HL-60 (cell line): ENCODE results near the gene MTHFD2.

Source experiments
- DNase-seq, 2 experiments: peaks; one replicate each; pipeline ENCODE4 v3.0.0-alpha.2; 2010 to 2020; ENCODE audit warnings: low read depth in 1 of 2, low spot score in 1 of 2
- H3K27ac ChIP-seq: fragments of 250-450 bp; sonication (Bioruptor Pico); replicated peaks from 2 replicates; pipeline ENCODE4 v1.5.1; 2020; ENCODE audit warnings: mild to moderate bottlenecking, moderate library complexity
- H3K27me3 ChIP-seq: fragments of 250-450 bp; sonication (Bioruptor Pico); 2 replicates; pipeline ENCODE4 v1.5.1; 2021; ENCODE audit warnings: mild to moderate bottlenecking, moderate library complexity; ENCODE audit not compliant: insufficient read depth, poor library complexity, severe bottlenecking
- H3K4me3 ChIP-seq: replicated peaks from 2 replicates; pipeline ENCODE4 v1.5.1; 2011; ENCODE audit warnings: mild to moderate bottlenecking, control low read depth, low read length; ENCODE audit not compliant: insufficient read depth
- GABPA ChIP-seq: IDR thresholded peaks from 2 replicates; pipeline ENCODE4 v1.6.1; 2012; ENCODE audit warnings: low read depth
- POLR2AphosphoS5 ChIP-seq: IDR thresholded peaks from 2 replicates; pipeline ENCODE4 v1.6.1; 2012; ENCODE audit warnings: low read depth
- SPI1 ChIP-seq: IDR thresholded peaks from 2 replicates; pipeline ENCODE4 v1.6.1; 2012; ENCODE audit warnings: low read depth, mild to moderate bottlenecking, borderline replicate concordance
- TF ChIP-seq, protein P1 (sequence below): IDR thresholded peaks from 2 replicates; pipeline ENCODE4 v1.6.1; 2012; ENCODE audit warnings: low read depth; ENCODE audit not compliant: insufficient replicate concordance
- TF ChIP-seq, protein P2 (sequence below): IDR thresholded peaks from one replicate; pipeline ENCODE4 v1.5.1; 2011; ENCODE audit warnings: low read length, control low read depth, inconsistent platforms; ENCODE audit not compliant: insufficient read depth

MTHFD2 gene

DNA sequence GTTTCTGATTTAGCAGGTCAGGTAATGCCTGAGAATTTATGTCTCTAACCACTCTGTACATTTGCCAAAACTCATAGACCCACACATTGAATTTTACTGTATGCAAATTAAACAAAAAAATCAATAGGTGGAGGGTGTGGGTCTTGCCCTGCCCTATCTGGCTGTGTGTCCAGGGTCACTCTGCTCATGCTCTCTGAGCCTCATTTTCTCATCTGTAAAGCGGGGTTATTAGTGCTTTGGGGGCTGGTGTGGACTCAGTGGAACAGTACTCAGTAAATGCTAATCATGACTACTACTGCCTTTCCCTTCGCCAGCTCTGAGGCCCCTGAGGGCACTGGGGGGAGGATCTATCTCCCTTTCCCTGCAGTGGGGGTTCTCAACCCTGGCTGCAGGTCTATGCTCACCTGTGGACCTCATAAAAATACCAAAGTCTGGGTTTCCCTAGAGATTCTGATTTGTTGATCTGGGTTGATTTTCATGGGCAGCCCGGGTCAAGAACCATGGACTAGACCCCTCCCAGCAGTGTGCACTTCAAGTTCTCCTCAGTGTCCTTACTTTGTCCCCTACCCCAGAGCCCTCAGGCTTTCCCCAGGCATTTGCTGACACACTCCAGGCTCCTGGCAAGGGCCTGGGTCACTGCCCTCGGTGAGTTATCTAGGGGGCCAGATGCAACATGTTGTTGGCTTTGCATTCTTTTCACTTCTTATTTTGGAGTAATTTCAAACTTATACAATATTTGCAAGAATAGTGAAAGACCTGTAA, 27.5 kb downstream of the MTHFD2 start:
- Histone ChIP-seq H3K27me3 (no peaks in the 10 kb centered on the region), H3K27ac (no peak overlapping the region), H3K4me3 (no peak overlapping the region)
- no peak for DNase-seq
- TF ChIP-seq POLR2AphosphoS5 = no peak
- TF ChIP-seq, protein P1, sequence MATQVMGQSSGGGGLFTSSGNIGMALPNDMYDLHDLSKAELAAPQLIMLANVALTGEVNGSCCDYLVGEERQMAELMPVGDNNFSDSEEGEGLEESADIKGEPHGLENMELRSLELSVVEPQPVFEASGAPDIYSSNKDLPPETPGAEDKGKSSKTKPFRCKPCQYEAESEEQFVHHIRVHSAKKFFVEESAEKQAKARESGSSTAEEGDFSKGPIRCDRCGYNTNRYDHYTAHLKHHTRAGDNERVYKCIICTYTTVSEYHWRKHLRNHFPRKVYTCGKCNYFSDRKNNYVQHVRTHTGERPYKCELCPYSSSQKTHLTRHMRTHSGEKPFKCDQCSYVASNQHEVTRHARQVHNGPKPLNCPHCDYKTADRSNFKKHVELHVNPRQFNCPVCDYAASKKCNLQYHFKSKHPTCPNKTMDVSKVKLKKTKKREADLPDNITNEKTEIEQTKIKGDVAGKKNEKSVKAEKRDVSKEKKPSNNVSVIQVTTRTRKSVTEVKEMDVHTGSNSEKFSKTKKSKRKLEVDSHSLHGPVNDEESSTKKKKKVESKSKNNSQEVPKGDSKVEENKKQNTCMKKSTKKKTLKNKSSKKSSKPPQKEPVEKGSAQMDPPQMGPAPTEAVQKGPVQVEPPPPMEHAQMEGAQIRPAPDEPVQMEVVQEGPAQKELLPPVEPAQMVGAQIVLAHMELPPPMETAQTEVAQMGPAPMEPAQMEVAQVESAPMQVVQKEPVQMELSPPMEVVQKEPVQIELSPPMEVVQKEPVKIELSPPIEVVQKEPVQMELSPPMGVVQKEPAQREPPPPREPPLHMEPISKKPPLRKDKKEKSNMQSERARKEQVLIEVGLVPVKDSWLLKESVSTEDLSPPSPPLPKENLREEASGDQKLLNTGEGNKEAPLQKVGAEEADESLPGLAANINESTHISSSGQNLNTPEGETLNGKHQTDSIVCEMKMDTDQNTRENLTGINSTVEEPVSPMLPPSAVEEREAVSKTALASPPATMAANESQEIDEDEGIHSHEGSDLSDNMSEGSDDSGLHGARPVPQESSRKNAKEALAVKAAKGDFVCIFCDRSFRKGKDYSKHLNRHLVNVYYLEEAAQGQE = no peak
- no peak for TF ChIP-seq SPI1
- no peak for TF ChIP-seq GABPA
- TF ChIP-seq, protein P2, sequence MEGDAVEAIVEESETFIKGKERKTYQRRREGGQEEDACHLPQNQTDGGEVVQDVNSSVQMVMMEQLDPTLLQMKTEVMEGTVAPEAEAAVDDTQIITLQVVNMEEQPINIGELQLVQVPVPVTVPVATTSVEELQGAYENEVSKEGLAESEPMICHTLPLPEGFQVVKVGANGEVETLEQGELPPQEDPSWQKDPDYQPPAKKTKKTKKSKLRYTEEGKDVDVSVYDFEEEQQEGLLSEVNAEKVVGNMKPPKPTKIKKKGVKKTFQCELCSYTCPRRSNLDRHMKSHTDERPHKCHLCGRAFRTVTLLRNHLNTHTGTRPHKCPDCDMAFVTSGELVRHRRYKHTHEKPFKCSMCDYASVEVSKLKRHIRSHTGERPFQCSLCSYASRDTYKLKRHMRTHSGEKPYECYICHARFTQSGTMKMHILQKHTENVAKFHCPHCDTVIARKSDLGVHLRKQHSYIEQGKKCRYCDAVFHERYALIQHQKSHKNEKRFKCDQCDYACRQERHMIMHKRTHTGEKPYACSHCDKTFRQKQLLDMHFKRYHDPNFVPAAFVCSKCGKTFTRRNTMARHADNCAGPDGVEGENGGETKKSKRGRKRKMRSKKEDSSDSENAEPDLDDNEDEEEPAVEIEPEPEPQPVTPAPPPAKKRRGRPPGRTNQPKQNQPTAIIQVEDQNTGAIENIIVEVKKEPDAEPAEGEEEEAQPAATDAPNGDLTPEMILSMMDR = no peak

DNA sequence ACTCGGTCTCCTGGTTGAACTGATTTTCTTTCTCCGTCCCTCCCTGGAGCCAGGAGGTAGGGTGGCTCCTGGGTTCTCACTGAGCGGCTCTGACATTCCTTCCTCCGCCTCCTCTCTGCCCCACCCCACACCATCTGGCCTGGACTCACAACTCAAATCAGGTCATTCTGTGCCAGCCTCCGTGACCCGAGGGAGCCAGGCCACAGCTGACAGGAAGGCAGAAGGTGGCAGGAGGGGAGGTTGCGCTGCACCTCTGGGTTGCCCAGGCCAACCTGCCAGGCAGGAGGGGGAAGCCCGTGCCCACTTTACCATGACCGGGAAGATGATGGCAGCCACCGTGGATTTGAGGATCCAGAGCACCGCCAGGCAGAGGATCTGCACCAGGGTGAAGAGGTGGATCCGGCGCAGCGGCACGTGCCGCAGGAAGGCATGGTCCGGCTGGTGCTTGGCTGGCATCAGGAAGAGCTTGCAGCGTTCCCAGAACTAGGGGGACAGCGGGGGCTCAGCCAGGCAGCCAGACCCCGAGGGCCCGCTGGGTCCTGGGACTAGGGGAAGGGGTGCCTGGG, 28.3 kb downstream of the MTHFD2 start:
- TF ChIP-seq SPI1 = no peak
- TF ChIP-seq, protein P2 = no peak
- no peak for TF ChIP-seq GABPA
- TF ChIP-seq POLR2AphosphoS5 = no peak
- TF ChIP-seq, protein P1 = no peak
- H3K27ac ChIP-seq = no peak overlapping the region
- H3K4me3 ChIP-seq = no peak overlapping the region
- H3K27me3 ChIP-seq = no peaks in the 10 kb centered on the region
- DNase-seq = no peak

DNA sequence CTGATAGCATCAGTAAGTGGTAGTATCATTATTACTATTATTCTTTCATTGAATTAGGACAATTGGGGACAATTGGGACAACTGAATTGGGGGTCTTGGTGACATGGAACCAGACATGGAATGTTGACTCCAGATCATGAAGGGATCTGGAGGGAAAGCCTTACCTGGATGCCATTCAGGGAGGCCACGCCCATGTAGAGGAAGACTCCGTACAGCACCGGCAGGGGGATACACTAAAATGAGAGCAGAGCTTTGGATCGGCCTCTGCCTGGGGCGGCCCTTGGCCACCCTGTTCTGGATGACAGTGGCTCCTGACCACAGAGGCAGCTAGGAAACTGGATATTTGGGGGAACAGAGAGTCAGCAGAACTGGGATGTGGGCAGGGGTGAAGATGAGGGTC, 29.2 kb downstream of the MTHFD2 start:
- Histone ChIP-seq H3K4me3 (no peak overlapping the region), H3K27me3 (no peaks in the 10 kb centered on the region), H3K27ac (no peak overlapping the region)
- no peak for TF ChIP-seq POLR2AphosphoS5
- TF ChIP-seq, protein P1 = no peak
- no peak for TF ChIP-seq SPI1
- no peak for TF ChIP-seq GABPA
- TF ChIP-seq, protein P2 = no peak
- no peak for DNase-seq
